ENCODE measurements around the gene DDX5. TPM values are rescaled to one million over a fixed set of nuclear protein-coding genes. Genes with fewer than 3 reads are reported as not detected.

Gene DDX5
- total RNA-seq, 1 experiment from 2014 or later, result 798 TPM

GRCh38 chr17:64527914-64528313 lies 21.8 kb upstream of the DDX5 start:
- H3K4me3 ChIP-seq (replicated peaks in 1 of 2; ENCODE audit: low read depth in 1 of 2, low read length in 2 of 2), result no peak overlapping the region
- H3K9me2 ChIP-seq (ENCODE audit: insufficient read depth), result no peaks in the 10 kb centered on the region
- RAD21 ChIA-PET (ENCODE audit: low non-redundant PET in 1 of 2, low total read pairs in 2 of 2, uncharacterized antibody in 2 of 2, unreplicated experiment in 2 of 2), result no interaction called here
- no peak overlapping the region for H3K27ac ChIP-seq (ENCODE audit: low read depth, low read length)
- TF ChIP-seq EZH2 (IDR thresholded peaks at IDR 0.05) (no peak), CBX3 (IDR thresholded peaks at IDR 0.05; ENCODE audit: low read depth) (no peak), ZFX (IDR thresholded peaks at IDR 0.05) (no peak), YY1 (IDR thresholded peaks at IDR 0.05; ENCODE audit: extremely low read depth, insufficient replicate concordance, low read depth, low read length) (no peak), JUND (IDR thresholded peaks at IDR 0.05) (no peak), TCF7L2 (IDR thresholded peaks at IDR 0.05; ENCODE audit: borderline replicate concordance, extremely low read depth, insufficient read depth, insufficient read length) (no peak), ELF1 (IDR thresholded peaks at IDR 0.05; ENCODE audit: borderline replicate concordance, low read depth) (no peak), EGR1 (IDR thresholded peaks at IDR 0.05; ENCODE audit: low read depth) (no peak), MAX (IDR thresholded peaks at IDR 0.05) (no peak), ZNF274 (IDR thresholded peaks at IDR 0.05; ENCODE audit: low read depth, low read length) (no peak), RAD21 (IDR thresholded peaks at IDR 0.05; ENCODE audit: low read depth) (no peak), EZH2phosphoT487 (IDR thresholded peaks at IDR 0.05; ENCODE audit: borderline replicate concordance) (no peak), ZBTB33 (IDR thresholded peaks at IDR 0.05; ENCODE audit: extremely low read depth, insufficient replicate concordance, low read length) (no peak), SIN3A (IDR thresholded peaks at IDR 0.05; ENCODE audit: low read depth) (no peak), ATF3 (IDR thresholded peaks at IDR 0.05) (no peak), FOSL1 (IDR thresholded peaks at IDR 0.05; ENCODE audit: low read depth) (no peak)
- peaks cover 82 to 85% of the 10 kb centered on the region in 2 experiments for H3K36me3 ChIP-seq (ENCODE audit: control insufficient read depth in 1 of 2, insufficient read depth in 2 of 2, low read length in 2 of 2)
- BruUV-seq (replicated peaks), result no TSS peak
- DNase-seq (ENCODE audit: low read depth, low spot score), result no peak
- CTCF ChIA-PET, result no interaction called here
- H2AFZ ChIP-seq (ENCODE audit: low read depth, low read length, poor library complexity, severe bottlenecking), result no peak overlapping the region
- intact Hi-C loops (cut with micrococcal nuclease), result no loop called here
- no peak for ATAC-seq
- no peak overlapping the region for H3K4me2 ChIP-seq (ENCODE audit: low read length)
- peaks cover 3% of the 10 kb centered on the region; the same call in 1 of the 2 replicates for H4K20me1 ChIP-seq (ENCODE audit: insufficient read depth)
- H3K79me2 ChIP-seq (ENCODE audit: insufficient read depth, low read length), result peaks cover 9% of the 10 kb centered on the region; the same call in 1 of the 2 replicates
- no peaks in the 10 kb centered on the region for H3K27me3 ChIP-seq (ENCODE audit: insufficient read depth, low read length)
- POLR2A ChIA-PET, result interaction anchor here (1.1 kb wide), 1 partner anchor 21 kb away, joined by 3 read pairs; the partner anchor contains the start of genes CEP95 and DDX5
- H3K9me3 ChIP-seq (ENCODE audit: control insufficient read depth in 1 of 2, insufficient read depth in 1 of 2, low read depth in 1 of 2, low read length in 2 of 2), result no peaks in the 10 kb centered on the region
- no peaks in the 10 kb centered on the region for H3K4me1 ChIP-seq (ENCODE audit: control insufficient read depth in 1 of 2, insufficient read depth in 2 of 2, low read length in 2 of 2)
- H3K9ac ChIP-seq (ENCODE audit: low read length), result no peak overlapping the region
